DOHH2 (cell line): Measurements from ENCODE around the gene METTL23.

Experiments used
- CTCF ChIP-seq: fragments of 200-600 bp; sonication (generic); IDR thresholded peaks from one replicate; pipeline ENCODE4 v1.5.1; 2014; ENCODE audit warnings: antibody characterized with exemption, mild to moderate bottlenecking, low read depth, low read length; ENCODE audit not compliant: poor library complexity, severe bottlenecking
- EZH2phosphoT487 ChIP-seq: fragments of 200-600 bp; sonication (generic); IDR thresholded peaks from 2 replicates; pipeline ENCODE4 v1.6.1; 2017; ENCODE audit warnings: borderline replicate concordance, mild to moderate bottlenecking, antibody characterized with exemption, low read length, moderate library complexity, mixed read lengths

GRCh38 chr17:76714336-76714735 is 12.3 kb upstream of the METTL23 start:
- TF ChIP-seq CTCF: no peak
- TF ChIP-seq EZH2phosphoT487: no peak
